ENCODE data around the gene RASGRP2.

RASGRP2 gene

GRCh38 chr11:64752175-64752970 lies 8.4 kb upstream of the RASGRP2 start:
- no peaks in the 10 kb centered on the region for H3K36me3 ChIP-seq (ENCODE audit: control insufficient read depth, insufficient read depth, low read length, severe bottlenecking)
- peaks cover 10% of the 10 kb centered on the region for H3K4me1 ChIP-seq (ENCODE audit: control insufficient read depth, insufficient read depth, low read length)
- H3K4me3 ChIP-seq (ENCODE audit: low read length) = no peak overlapping the region
- no peaks in the 10 kb centered on the region for H3K27me3 ChIP-seq (replicated peaks; ENCODE audit: control insufficient read depth, insufficient read depth, low read length)
- no peak overlapping the region for H3K9ac ChIP-seq (ENCODE audit: low read length)
- no peaks in the 10 kb centered on the region for H3K9me3 ChIP-seq (ENCODE audit: control insufficient read depth, low read length)
- no peak for DNase-seq (ENCODE audit: low read depth)

GRCh38 chr11:64751580-64751979 lies 7.6 kb upstream of the RASGRP2 start:
- Histone ChIP-seq H3K9ac (ENCODE audit: low read length) (no peak overlapping the region), H3K4me1 (ENCODE audit: control insufficient read depth, insufficient read depth, low read length) (peaks cover 10% of the 10 kb centered on the region), H3K9me3 (ENCODE audit: control insufficient read depth, low read length) (no peaks in the 10 kb centered on the region), H3K27me3 (replicated peaks; ENCODE audit: control insufficient read depth, insufficient read depth, low read length) (no peaks in the 10 kb centered on the region), H3K36me3 (ENCODE audit: control insufficient read depth, insufficient read depth, low read length, severe bottlenecking) (no peaks in the 10 kb centered on the region), H3K4me3 (ENCODE audit: low read length) (no peak overlapping the region)
- DNase-seq (ENCODE audit: low read depth) = no peak

- H3K9me3 ChIP-seq (ENCODE audit: control insufficient read depth, low read length) = no peaks in the 10 kb centered on the region
- no peaks in the 10 kb centered on the region for H3K36me3 ChIP-seq (ENCODE audit: control insufficient read depth, insufficient read depth, low read length, severe bottlenecking)
- peaks cover 10% of the 10 kb centered on the region for H3K4me1 ChIP-seq (ENCODE audit: control insufficient read depth, insufficient read depth, low read length)
- H3K9ac ChIP-seq (ENCODE audit: low read length) = no peak overlapping the region
- DNase-seq (ENCODE audit: low read depth) = no peak
- H3K27me3 ChIP-seq (replicated peaks; ENCODE audit: control insufficient read depth, insufficient read depth, low read length) = no peaks in the 10 kb centered on the region
- no peak overlapping the region for H3K4me3 ChIP-seq (ENCODE audit: low read length)
Measured at GRCh38 chr11:64751136-64751535, 7.2 kb upstream of the RASGRP2 start.

GRCh38 chr11:64750361-64751054 lies 6.6 kb upstream of the RASGRP2 start:
- no peaks in the 10 kb centered on the region for H3K36me3 ChIP-seq (ENCODE audit: control insufficient read depth, insufficient read depth, low read length, severe bottlenecking)
- peaks cover 13% of the 10 kb centered on the region for H3K4me1 ChIP-seq (ENCODE audit: control insufficient read depth, insufficient read depth, low read length)
- H3K27me3 ChIP-seq (replicated peaks; ENCODE audit: control insufficient read depth, insufficient read depth, low read length) = no peaks in the 10 kb centered on the region
- no peaks in the 10 kb centered on the region for H3K9me3 ChIP-seq (ENCODE audit: control insufficient read depth, low read length)
- DNase-seq (ENCODE audit: low read depth) = no peak
- H3K9ac ChIP-seq (ENCODE audit: low read length) = no peak overlapping the region
- no peak overlapping the region for H3K4me3 ChIP-seq (ENCODE audit: low read length)

- H3K27me3 ChIP-seq (replicated peaks; ENCODE audit: control insufficient read depth, insufficient read depth, low read length) = peaks cover 8% of the 10 kb centered on the region
- peak; percentile 75 for DNase-seq (ENCODE audit: low read depth)
- H3K4me3 ChIP-seq (ENCODE audit: low read length) = no peak overlapping the region
- peak overlapping the region; percentile 0 for H3K9ac ChIP-seq (ENCODE audit: low read length)
- H3K9me3 ChIP-seq (ENCODE audit: control insufficient read depth, low read length) = no peaks in the 10 kb centered on the region
- peaks cover 30% of the 10 kb centered on the region for H3K4me1 ChIP-seq (ENCODE audit: control insufficient read depth, insufficient read depth, low read length)
- no peaks in the 10 kb centered on the region for H3K36me3 ChIP-seq (ENCODE audit: control insufficient read depth, insufficient read depth, low read length, severe bottlenecking)
Measured at GRCh38 chr11:64747961-64748665, 4.2 kb upstream of the RASGRP2 start.

- Histone ChIP-seq H3K27me3 (replicated peaks; ENCODE audit: control insufficient read depth, insufficient read depth, low read length) (peaks cover 19% of the 10 kb centered on the region), H3K4me3 (ENCODE audit: low read length) (no peak overlapping the region), H3K9ac (ENCODE audit: low read length) (no peak overlapping the region), H3K9me3 (ENCODE audit: control insufficient read depth, low read length) (no peaks in the 10 kb centered on the region), H3K36me3 (ENCODE audit: control insufficient read depth, insufficient read depth, low read length, severe bottlenecking) (no peaks in the 10 kb centered on the region), H3K4me1 (ENCODE audit: control insufficient read depth, insufficient read depth, low read length) (peaks cover 38% of the 10 kb centered on the region)
- DNase-seq (ENCODE audit: low read depth) = no peak
Measured at GRCh38 chr11:64746486-64746885, 2.5 kb upstream of the RASGRP2 start.

GRCh38 chr11:64745521-64746328 lies 1.8 kb upstream of the RASGRP2 start:
- Histone ChIP-seq H3K9ac (ENCODE audit: low read length) (no peak overlapping the region), H3K4me3 (ENCODE audit: low read length) (no peak overlapping the region), H3K4me1 (ENCODE audit: control insufficient read depth, insufficient read depth, low read length) (peaks cover 38% of the 10 kb centered on the region), H3K36me3 (ENCODE audit: control insufficient read depth, insufficient read depth, low read length, severe bottlenecking) (no peaks in the 10 kb centered on the region), H3K27me3 (replicated peaks; ENCODE audit: control insufficient read depth, insufficient read depth, low read length) (peaks cover 26% of the 10 kb centered on the region), H3K9me3 (ENCODE audit: control insufficient read depth, low read length) (no peaks in the 10 kb centered on the region)
- DNase-seq (ENCODE audit: low read depth) = peak; percentile 47

- Histone ChIP-seq H3K27me3 (replicated peaks; ENCODE audit: control insufficient read depth, insufficient read depth, low read length) (peaks cover 32% of the 10 kb centered on the region), H3K4me1 (ENCODE audit: control insufficient read depth, insufficient read depth, low read length) (peaks cover 38% of the 10 kb centered on the region), H3K36me3 (ENCODE audit: control insufficient read depth, insufficient read depth, low read length, severe bottlenecking) (no peaks in the 10 kb centered on the region), H3K9me3 (ENCODE audit: control insufficient read depth, low read length) (no peaks in the 10 kb centered on the region), H3K4me3 (ENCODE audit: low read length) (peak overlapping the region; percentile 23), H3K9ac (ENCODE audit: low read length) (no peak overlapping the region)
- DNase-seq (ENCODE audit: low read depth) = peak; percentile 27
Measured at GRCh38 chr11:64745189-64745520, 1.2 kb upstream of the RASGRP2 start.

GRCh38 chr11:64744544-64745188 lies 724 bp upstream of the RASGRP2 start:
- Histone ChIP-seq H3K27me3 (replicated peaks; ENCODE audit: control insufficient read depth, insufficient read depth, low read length) (peaks cover 37% of the 10 kb centered on the region), H3K9me3 (ENCODE audit: control insufficient read depth, low read length) (no peaks in the 10 kb centered on the region), H3K9ac (ENCODE audit: low read length) (no peak overlapping the region), H3K4me1 (ENCODE audit: control insufficient read depth, insufficient read depth, low read length) (peaks cover 38% of the 10 kb centered on the region), H3K36me3 (ENCODE audit: control insufficient read depth, insufficient read depth, low read length, severe bottlenecking) (no peaks in the 10 kb centered on the region), H3K4me3 (ENCODE audit: low read length) (no peak overlapping the region)
- peak; percentile 26 for DNase-seq (ENCODE audit: low read depth)

GRCh38 chr11:64742889-64743590 lies 902 bp downstream of the RASGRP2 start:
- peak overlapping the region; percentile 67 for H3K9ac ChIP-seq (ENCODE audit: low read length)
- peak overlapping the region; percentile 79 for H3K4me3 ChIP-seq (ENCODE audit: low read length)
- DNase-seq (ENCODE audit: low read depth) = peak; percentile 78
- H3K27me3 ChIP-seq (replicated peaks; ENCODE audit: control insufficient read depth, insufficient read depth, low read length) = peaks cover 38% of the 10 kb centered on the region
- H3K9me3 ChIP-seq (ENCODE audit: control insufficient read depth, low read length) = no peaks in the 10 kb centered on the region
- peaks cover 30% of the 10 kb centered on the region for H3K4me1 ChIP-seq (ENCODE audit: control insufficient read depth, insufficient read depth, low read length)
- H3K36me3 ChIP-seq (ENCODE audit: control insufficient read depth, insufficient read depth, low read length, severe bottlenecking) = no peaks in the 10 kb centered on the region

All from adipocyte (in vitro differentiated cells).